GM19328 (cell line): Measurements from ENCODE around the gene DLGAP4.
"Not testable (repeated sequence)": the region's sequence is repeated elsewhere in the genome, so short reads cannot be mapped to it uniquely, and the experiment has no call there.

ENCODE experiments used
- ATAC-seq: cut with Tn5 transposase; IDR thresholded peaks from one replicate; pipeline ENCODE4 v1.9.1; 2021; ENCODE audit warnings: mild to moderate bottlenecking, moderate library complexity; ENCODE audit not compliant: unreplicated experiment

The DLGAP4 gene

DNA sequence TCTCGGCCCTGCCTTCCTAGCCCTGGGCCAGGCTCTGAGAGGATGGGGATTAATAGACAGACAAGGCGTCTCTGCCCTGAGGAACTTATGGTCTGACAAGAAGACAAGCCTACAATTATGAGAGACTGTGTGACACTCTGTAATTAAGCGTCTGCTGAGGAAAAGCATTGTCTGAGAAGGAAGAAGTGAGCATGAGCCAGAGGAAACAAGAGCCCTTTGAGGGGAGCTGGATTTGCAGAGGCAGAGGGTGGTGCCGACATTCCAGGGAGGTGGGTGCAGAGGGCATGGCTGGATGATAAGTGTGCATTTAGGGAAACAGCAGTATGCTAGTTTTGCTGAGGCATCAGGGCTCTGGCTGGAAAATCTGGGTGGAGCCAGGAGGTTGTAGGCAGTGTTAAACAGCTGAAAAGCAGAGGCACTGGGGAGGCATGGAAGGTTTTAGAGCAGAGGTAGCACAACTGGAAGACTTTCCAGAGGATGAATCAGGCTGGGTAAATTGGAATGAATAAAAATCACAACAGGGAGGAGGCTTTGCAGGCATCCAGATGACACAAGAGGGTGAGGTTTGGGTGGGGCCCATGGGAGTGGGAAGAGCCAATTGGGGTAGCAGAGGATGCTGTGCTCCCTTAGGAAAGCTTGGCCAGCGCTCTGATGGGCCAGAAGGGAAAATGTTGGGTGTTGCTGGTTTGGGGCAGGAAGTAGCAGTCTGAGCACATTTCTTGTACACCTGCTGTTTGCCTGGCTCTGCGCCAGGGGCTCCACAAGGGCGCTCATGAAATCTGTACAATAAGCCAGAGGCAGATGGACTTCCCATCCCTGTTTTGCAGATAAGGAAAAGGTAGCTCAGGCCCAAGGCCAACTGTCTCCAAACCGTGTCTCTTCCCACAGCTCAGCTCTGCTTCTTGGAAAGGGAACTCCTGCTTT, 161.2 kb downstream of the DLGAP4 start:
- ATAC-seq, result no peak

- ATAC-seq, result no peak
These were observed 162.2 kb downstream of the DLGAP4 start for GRCh38 chr20:36468149-36469000.

- no peak for ATAC-seq
These were observed 163.8 kb downstream of the DLGAP4 start for GRCh38 chr20:36469973-36470372.

DNA sequence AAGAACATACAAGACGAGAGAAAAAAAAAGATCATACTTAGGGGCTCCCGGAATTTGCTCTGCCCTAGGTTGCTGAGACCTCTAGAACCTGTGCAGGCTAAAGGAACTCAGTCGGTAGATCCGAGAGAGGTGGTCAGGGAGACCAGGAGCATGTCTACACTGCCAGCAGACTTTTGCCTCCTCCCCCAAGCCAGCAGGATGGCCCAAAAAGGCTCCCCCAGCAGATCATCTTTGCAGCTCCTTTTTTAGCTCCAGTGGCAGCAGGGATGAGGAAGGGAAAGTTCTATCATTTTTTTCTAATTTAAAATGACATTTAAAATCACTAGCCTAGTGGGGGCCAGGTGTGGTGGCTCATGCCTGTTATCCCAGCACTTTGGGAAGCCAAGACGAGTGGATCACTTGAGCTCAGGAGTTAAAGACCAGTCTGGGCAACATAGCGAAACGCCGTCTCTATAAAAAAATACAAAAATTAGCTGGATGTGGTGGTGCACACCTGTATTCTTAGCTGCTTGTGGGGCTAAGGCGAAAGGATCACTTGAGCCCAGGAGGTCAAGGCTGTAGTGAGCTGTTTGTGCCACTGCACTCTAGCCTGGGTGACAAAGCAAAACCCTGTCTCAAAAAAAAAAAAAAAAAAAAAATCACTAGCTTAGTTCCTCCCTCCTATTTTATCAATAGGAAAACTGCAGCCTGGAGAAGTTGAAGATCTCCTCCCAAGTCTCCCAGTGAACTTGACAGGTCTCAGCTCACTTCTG, 165.9 kb downstream of the DLGAP4 start:
- no peak for ATAC-seq

DNA sequence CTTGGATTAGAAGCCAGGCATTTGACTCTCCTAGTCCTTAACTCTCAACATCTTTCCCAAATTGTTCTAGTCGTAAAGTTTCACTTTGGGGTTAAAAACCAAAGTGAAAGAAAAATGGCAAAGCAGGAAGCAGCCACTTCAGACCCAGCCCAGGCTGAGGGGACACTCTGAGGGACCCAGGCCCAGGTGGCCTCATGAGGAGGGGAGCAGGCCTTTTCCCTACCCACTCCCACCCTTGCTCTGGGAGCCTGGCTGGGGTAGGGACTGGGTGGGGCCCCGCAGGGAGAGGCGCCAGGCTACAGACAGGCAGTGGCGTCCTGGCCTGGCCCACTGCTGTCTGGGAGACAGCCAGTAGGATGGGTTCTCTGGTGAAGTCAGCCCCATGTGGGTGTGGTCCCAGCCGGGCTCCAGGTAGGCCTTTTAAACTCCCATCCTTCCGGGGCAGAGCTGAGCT, 166.5 kb downstream of the DLGAP4 start:
- ATAC-seq, result no peak

DNA sequence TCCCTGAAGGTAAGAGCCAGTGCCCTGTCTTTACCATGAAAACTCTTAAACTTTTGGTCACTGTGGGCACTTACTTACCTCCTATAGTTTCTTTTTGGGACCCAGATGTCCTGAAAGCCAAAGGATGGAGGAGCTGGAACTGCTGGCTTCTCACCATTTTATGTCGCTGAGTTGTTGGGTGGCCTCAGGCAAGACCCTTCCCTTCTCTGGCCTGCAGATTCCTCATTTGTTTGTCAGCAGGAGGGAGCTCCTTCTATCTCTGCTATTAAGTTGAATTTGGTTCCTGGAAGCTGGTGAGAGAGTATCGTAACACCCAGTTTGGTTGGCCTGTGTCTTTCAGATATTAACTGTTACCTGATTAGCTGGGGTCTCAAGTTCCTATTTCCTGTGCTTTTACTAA, 167.0 kb downstream of the DLGAP4 start:
- no peak for ATAC-seq

DNA sequence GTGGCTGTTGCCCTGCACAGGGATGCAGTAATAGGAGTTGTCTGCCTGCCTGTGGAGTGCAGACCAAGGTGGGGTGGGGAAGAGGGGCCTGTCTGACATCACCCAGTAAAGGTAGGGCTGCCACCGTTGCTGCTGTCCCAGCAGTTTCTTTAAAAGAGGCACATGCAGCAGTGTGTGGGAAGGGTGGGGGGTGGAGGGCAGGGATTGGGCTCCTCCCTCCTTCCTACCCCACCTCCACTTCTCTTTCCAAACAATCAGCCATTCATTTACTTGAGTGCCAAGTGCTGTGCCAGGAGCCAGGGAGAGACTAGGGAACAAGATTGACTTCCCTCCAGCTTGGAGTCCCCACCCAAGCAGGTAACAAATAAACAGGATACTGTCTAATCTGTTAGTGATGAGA, 168.4 kb downstream of the DLGAP4 start:
- ATAC-seq, result no peak

DNA sequence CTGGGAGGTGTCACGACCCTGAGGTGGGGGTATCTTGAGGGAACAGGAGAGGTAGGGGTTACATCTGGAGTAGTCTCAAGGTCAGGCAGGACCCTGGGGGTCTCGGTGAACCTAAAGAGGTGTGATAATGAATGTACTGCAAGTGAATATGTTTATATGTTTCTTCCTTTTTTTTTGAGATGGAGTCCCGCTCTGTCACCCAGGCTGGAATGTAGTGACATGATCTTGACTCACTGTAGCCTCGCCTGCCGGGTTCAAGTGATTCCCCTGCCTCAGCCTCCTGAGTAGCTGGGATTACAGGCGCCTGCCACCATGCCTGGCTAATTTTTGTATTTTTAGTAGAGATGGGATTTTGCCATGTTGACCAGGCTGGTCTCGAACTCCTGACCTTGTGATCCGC, 168.9 kb downstream of the DLGAP4 start:
- ATAC-seq, result not testable (repeated sequence)

GRCh38 chr20:36477475-36477874, 171.3 kb downstream of the DLGAP4 start:
- ATAC-seq, result no peak

DNA sequence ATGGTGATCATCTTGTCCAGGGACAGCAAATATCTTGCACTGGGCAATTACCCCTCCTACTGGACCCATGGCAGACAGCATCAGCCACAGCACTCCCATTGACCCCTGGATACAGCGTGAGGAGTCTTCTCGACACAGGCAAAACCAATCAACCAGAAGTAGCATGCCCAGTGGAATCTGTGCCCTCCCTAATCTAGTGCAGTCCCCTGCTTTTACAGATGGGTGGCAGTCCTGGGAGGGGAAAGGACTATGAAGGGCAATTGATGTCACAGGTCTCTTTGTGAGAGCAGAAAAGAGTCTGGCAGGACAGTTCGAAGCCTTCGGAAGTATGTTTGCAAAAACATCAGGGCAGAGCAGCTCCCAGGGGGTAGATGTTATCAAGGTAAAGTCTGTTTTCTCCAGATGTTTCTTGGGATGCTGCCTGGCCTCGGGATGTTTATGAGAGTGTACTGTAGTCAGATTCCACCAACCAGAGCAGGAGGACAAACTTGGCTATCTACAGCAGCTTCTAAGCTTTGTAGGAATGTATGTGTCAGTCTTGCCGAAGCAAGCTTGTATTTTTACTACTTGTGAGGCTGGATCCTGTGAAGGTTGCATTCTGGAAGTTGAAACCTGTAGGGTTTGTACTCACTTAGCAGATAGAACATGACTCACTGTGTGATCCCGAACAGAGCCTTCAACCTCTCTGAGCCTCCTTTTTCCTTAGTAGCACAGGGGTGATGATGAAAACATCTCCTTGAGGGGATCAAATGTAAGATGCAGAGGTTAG, 172.2 kb downstream of the DLGAP4 start:
- ATAC-seq, result no peak

DNA sequence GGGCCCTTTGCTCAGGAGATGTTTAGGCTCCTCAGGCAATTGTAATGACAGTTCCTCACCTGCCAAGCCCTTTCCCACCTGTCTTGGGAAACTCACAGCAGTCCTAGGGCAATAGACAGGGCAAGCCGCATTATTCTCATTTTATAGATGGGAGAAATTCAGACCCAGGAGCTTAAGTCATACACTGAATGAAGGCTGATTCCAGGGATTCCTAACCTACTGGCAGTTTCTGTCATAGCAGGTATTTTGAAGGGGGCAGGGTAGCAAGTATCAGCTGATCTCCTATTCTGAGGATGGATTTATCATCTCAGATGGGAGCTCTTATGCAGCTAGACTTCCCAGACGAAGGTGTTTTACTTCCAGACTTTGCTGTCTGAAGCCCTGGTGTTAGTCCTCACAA, 173.8 kb downstream of the DLGAP4 start:
- ATAC-seq, result no peak

GRCh38 chr20:36480456-36481048, 174.4 kb downstream of the DLGAP4 start:
- no peak for ATAC-seq

DNA sequence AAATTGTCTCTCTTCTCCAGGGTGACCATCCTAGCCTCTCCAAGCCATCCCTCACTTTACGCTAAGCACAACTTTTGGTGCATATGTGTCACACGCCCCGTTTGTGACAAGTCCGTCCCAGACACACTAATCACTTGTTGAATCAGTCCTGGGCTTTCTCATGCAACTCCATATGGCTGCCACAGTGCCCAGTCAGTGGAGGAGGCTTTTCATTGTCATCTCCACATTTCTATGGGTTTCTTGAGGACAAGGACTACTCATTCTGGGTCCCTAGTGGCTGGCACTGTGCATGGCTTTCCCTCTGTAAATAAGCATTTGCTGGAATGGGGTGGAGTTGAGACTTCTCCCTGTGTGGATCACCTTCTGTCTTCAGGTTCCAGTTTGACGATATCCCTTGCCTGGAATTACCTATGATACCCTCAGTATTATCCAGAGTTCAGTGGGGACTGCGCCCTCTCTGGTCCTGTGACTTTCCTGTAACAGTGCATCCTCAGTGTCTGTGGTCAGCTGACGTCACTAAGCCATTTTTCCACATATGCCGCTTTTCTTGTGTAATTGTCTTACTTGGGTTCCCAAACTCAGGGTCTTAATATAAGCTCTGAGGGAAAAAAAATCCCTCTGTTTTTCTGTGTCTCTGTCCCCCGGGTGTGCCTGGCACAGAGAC, 175.4 kb downstream of the DLGAP4 start:
- no peak for ATAC-seq

- ATAC-seq, result no peak
These were observed 175.9 kb downstream of the DLGAP4 start for GRCh38 chr20:36482044-36482473.

- ATAC-seq, result no peak
These were observed 177.2 kb downstream of the DLGAP4 start for GRCh38 chr20:36483209-36483918.

GRCh38 chr20:36483919-36484808, 178.0 kb downstream of the DLGAP4 start:
- ATAC-seq, result no peak

- no peak for ATAC-seq
These were observed 179.1 kb downstream of the DLGAP4 start for GRCh38 chr20:36485286-36485685.

DNA sequence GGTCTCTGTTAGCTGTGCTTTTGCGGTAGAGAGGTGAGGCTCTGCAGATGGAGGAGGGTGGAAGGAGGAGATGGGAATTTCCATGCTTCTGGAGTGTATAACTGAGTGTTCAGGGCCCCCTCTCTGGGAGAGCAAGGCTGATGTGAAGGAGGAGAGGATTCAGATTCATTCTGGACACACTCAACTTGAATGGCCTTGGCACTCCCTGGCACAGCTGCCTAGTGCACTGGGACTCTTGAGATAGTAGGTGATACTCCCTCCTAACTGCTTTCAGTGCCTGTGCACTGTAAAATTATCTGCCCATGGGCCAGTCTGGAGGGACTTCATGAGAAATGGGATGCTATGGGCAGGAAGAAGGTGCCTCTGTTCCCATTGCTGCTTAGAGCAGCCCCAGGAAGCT, 180.9 kb downstream of the DLGAP4 start:
- no peak for ATAC-seq
